ENCODE results near the gene ADSL. TPM values are rescaled to one million over a fixed set of nuclear protein-coding genes. Genes with fewer than 3 reads are reported as not detected.

Gene ADSL
- 120 and 155 TPM in 2 replicates for total RNA-seq

GRCh38 chr22:40346185-40347118, at the start of gene ADSL:
ADSL (plus strand) TSS chr22:40346500; CDS start chr22:40346559, 59 bp downstream.
- peaks cover 29% of the 10 kb centered on the region for H3K36me3 ChIP-seq (ENCODE audit: insufficient read depth, low read length)
- peak within 1 kb of the TSS; percentile 73 for H3K27ac ChIP-seq (ENCODE audit: low read depth, low read length)
- H3K4me2 ChIP-seq (ENCODE audit: insufficient read depth, low read length): peak within 1 kb of the TSS; percentile 93
- no peaks in the 10 kb centered on the region for H3K27me3 ChIP-seq (ENCODE audit: insufficient read depth, low read length)
- TF ChIP-seq, protein P1, sequence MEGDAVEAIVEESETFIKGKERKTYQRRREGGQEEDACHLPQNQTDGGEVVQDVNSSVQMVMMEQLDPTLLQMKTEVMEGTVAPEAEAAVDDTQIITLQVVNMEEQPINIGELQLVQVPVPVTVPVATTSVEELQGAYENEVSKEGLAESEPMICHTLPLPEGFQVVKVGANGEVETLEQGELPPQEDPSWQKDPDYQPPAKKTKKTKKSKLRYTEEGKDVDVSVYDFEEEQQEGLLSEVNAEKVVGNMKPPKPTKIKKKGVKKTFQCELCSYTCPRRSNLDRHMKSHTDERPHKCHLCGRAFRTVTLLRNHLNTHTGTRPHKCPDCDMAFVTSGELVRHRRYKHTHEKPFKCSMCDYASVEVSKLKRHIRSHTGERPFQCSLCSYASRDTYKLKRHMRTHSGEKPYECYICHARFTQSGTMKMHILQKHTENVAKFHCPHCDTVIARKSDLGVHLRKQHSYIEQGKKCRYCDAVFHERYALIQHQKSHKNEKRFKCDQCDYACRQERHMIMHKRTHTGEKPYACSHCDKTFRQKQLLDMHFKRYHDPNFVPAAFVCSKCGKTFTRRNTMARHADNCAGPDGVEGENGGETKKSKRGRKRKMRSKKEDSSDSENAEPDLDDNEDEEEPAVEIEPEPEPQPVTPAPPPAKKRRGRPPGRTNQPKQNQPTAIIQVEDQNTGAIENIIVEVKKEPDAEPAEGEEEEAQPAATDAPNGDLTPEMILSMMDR (IDR thresholded peaks at IDR 0.05; ENCODE audit: extremely low read depth, low read depth, low read length): peak; percentile 11
- peaks cover 42% of the 10 kb centered on the region for H3K79me2 ChIP-seq (ENCODE audit: insufficient read depth, low read length)
- H3K4me3 ChIP-seq (ENCODE audit: insufficient read depth, low read length): peak within 1 kb of the TSS; percentile 96
- H3K4me1 ChIP-seq (ENCODE audit: insufficient read depth, low read length): peaks cover 14% of the 10 kb centered on the region
- DNase-seq (ENCODE audit: insufficient read length, low spot score, missing footprints): peak; percentile 95
- H4K20me1 ChIP-seq (ENCODE audit: insufficient read depth, low read length): peaks cover 17% of the 10 kb centered on the region
- H2AFZ ChIP-seq (ENCODE audit: low read length): peak within 1 kb of the TSS; percentile 98
- H3K9me3 ChIP-seq (ENCODE audit: low read depth, low read length): no peaks in the 10 kb centered on the region

GRCh38 chr22:40300316-40300715, 46.0 kb upstream of the ADSL start:
- H3K4me3 ChIP-seq (ENCODE audit: insufficient read depth, low read length): no peak overlapping the region
- no peaks in the 10 kb centered on the region for H3K27me3 ChIP-seq (ENCODE audit: insufficient read depth, low read length)
- H3K79me2 ChIP-seq (ENCODE audit: insufficient read depth, low read length): no peaks in the 10 kb centered on the region
- no peaks in the 10 kb centered on the region for H3K9me3 ChIP-seq (ENCODE audit: low read depth, low read length)
- H3K4me2 ChIP-seq (ENCODE audit: insufficient read depth, low read length): no peak overlapping the region
- no peak for DNase-seq (ENCODE audit: insufficient read length, low spot score, missing footprints)
- TF ChIP-seq, protein P1 (IDR thresholded peaks at IDR 0.05; ENCODE audit: extremely low read depth, low read depth, low read length): no peak
- no peaks in the 10 kb centered on the region for H4K20me1 ChIP-seq (ENCODE audit: insufficient read depth, low read length)
- no peaks in the 10 kb centered on the region for H3K4me1 ChIP-seq (ENCODE audit: insufficient read depth, low read length)
- H3K36me3 ChIP-seq (ENCODE audit: insufficient read depth, low read length): peaks cover 33% of the 10 kb centered on the region
- no peak overlapping the region for H2AFZ ChIP-seq (ENCODE audit: low read length)
- H3K27ac ChIP-seq (ENCODE audit: low read depth, low read length): no peak overlapping the region

DNA sequence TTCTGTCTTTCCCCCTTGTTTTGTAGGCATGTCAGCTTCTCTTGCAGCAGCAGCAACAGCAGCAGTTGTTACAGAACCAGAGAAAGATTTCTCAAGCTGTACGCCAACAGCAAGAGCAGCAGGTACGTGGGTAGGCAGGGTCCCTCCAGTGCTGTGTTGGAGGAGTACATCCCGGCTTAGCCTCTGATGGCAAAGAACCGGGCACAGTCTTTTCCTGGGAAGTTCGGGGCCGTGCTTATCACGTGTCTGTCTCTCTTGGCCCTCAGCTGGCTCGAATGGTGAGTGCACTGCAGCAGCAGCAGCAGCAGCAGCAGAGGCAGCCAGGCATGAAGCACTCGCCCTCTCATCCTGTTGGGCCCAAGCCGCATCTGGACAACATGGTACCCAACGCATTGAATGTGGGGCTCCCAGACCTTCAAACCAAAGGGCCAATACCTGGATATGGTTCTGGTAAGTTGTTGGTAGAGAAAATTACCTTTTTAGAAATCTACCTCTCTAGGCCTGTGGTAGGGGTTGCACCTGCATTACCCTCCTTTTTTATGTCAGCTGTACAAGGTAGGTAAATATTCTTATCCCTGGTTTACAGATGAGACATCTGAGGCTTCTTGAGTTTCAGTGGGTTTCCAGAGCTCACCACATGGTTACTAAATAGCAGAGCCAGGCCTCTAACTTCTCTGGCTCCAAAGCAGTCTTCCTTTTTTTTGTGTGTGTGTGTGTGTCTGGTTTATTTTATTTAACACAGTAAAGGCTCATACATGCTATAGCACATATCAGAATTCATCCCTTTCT, 45.2 kb upstream of the ADSL start:
- Histone ChIP-seq H3K4me2 (ENCODE audit: insufficient read depth, low read length) (no peak overlapping the region), H4K20me1 (ENCODE audit: insufficient read depth, low read length) (no peaks in the 10 kb centered on the region), H3K79me2 (ENCODE audit: insufficient read depth, low read length) (no peaks in the 10 kb centered on the region), H3K27ac (ENCODE audit: low read depth, low read length) (no peak overlapping the region), H3K4me3 (ENCODE audit: insufficient read depth, low read length) (no peak overlapping the region), H3K27me3 (ENCODE audit: insufficient read depth, low read length) (no peaks in the 10 kb centered on the region), H3K36me3 (ENCODE audit: insufficient read depth, low read length) (peaks cover 30% of the 10 kb centered on the region), H2AFZ (ENCODE audit: low read length) (no peak overlapping the region), H3K4me1 (ENCODE audit: insufficient read depth, low read length) (no peaks in the 10 kb centered on the region), H3K9me3 (ENCODE audit: low read depth, low read length) (no peaks in the 10 kb centered on the region)
- TF ChIP-seq, protein P1 (IDR thresholded peaks at IDR 0.05; ENCODE audit: extremely low read depth, low read depth, low read length): no peak
- DNase-seq (ENCODE audit: insufficient read length, low spot score, missing footprints): no peak

DNA sequence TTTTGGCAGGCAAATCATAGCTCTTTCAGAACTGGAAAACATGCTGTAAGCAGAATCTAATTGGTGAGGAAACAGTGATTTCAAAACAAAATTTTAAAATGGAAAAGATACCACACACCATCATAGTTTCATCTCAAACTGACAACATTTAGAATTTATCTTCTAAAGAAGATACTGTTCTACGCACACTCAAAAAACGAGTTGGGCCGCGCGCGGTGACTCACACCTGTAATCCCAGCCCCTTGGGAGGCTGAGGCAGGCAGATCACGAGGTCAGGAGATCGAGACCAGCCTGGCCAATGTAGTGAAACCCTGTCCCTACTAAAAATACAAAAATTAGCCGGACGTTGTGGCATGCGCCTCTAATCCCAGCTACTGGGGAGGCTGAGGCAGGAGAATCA, 44.2 kb upstream of the ADSL start:
- Histone ChIP-seq H4K20me1 (ENCODE audit: insufficient read depth, low read length) (no peaks in the 10 kb centered on the region), H3K4me2 (ENCODE audit: insufficient read depth, low read length) (no peak overlapping the region), H3K27ac (ENCODE audit: low read depth, low read length) (no peak overlapping the region), H3K4me1 (ENCODE audit: insufficient read depth, low read length) (no peaks in the 10 kb centered on the region), H3K79me2 (ENCODE audit: insufficient read depth, low read length) (no peaks in the 10 kb centered on the region), H2AFZ (ENCODE audit: low read length) (no peak overlapping the region), H3K9me3 (ENCODE audit: low read depth, low read length) (no peaks in the 10 kb centered on the region), H3K27me3 (ENCODE audit: insufficient read depth, low read length) (no peaks in the 10 kb centered on the region), H3K4me3 (ENCODE audit: insufficient read depth, low read length) (no peak overlapping the region), H3K36me3 (ENCODE audit: insufficient read depth, low read length) (peaks cover 24% of the 10 kb centered on the region)
- TF ChIP-seq, protein P1 (IDR thresholded peaks at IDR 0.05; ENCODE audit: extremely low read depth, low read depth, low read length): no peak
- DNase-seq (ENCODE audit: insufficient read length, low spot score, missing footprints): no peak

All from osteoblast (primary cell).